GM21526 (cell line): ENCODE measurements around the gene DCAF16.
"Not testable (repeated sequence)": the region's sequence is repeated elsewhere in the genome, so short reads cannot be mapped to it uniquely, and the experiment has no call there.

Source experiments
- ATAC-seq: cut with Tn5 transposase; IDR thresholded peaks from one replicate; pipeline ENCODE4 v1.9.1; 2021; ENCODE audit warnings: moderate library complexity; ENCODE audit not compliant: unreplicated experiment, low FRiP score

DCAF16 gene

GRCh38 chr4:17810260-17811077 lies at the start of gene DCAF16, which contains the start of gene NCAPG:
Gene DCAF16 (minus strand): TSS chr4:17810757. CDS start chr4:17804141, 6,616 bp downstream.
Gene NCAPG (plus strand): TSS chr4:17810979. CDS start chr4:17811078, 99 bp downstream.
- peak; percentile 88 for ATAC-seq

DNA sequence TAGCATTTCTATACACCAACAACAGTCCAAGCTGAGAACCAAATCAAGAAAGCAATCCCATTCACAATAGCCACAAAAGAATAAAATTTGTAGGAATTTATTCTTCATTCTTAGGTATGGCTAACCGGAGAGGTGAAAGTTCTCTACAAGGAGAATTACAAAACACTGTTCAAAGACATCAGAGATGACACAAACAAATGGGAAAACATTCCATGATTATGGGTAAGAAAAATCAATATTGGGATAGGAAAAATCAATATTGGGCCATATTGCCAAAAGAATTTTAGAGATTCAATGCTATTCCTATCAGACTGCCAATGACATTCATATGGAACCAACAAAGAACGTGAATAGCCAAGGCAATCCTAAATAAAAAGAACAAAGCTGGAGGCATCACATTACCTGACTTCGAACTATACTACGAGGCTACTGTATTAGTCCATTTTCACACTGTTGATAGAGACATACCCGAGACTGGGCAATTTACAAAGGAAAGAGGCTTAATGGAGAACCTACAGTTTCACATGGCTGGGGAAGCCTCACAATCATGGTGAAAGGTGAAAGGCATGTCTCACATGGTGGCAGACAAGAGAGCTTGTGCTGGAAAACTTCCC lies 49.3 kb upstream of the DCAF16 start:
- no peak for ATAC-seq

DNA sequence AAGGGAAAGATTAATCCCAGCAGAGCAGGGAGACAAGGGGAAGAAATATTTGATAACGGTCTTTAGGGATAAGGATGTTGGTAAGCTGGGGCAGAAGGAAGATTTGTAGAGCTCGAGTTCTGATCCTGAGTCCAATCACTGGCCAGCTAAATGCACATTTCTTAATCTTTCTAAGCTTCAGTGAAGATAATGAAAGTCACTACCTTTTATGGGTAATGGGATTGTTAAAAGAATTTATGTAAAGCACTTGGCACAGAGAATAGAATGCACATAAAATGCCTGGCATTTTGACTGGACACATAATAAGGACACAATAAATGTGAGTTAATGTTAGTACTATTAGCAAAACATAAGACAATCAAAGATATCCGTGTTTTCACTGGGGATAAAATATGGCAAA lies 43.5 kb upstream of the DCAF16 start:
- no peak for ATAC-seq

DNA sequence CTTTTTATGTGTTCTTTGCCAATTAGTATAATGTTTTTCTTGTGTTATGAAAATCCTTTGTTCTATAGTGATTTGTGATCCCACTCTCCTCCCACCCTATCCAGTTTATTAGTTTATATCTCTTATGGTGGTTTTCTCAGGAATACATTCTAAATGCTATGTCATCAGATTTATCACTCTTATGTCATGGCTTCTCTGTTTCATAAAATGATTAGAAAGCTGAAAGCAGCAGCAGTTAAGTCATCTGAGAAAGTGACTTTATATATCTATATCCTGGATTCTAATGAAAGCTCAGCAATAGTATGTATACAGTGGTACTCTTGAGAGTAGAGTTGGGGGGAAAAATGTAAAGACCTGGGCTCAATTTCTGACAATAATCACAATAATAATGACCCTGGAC lies 41.4 kb upstream of the DCAF16 start:
- ATAC-seq: no peak

DNA sequence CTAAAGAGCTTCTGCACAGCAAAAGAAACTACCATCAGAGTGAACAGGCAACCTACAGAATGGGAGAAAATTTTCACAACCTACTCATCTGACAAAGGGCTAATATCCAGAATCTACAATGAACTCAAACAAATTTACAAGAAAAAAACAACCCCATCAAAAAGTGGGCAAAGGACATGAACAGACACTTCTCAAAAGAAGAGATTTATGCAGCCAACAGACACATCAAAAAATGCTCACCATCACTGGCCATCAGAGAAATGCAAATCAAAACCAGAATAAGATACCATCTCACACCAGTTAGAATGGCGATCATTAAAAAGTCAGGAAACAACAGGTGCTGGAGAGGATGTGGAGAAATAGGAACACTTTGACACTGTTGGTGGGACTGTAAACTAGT lies 39.7 kb upstream of the DCAF16 start:
- ATAC-seq: not testable (repeated sequence)

DNA sequence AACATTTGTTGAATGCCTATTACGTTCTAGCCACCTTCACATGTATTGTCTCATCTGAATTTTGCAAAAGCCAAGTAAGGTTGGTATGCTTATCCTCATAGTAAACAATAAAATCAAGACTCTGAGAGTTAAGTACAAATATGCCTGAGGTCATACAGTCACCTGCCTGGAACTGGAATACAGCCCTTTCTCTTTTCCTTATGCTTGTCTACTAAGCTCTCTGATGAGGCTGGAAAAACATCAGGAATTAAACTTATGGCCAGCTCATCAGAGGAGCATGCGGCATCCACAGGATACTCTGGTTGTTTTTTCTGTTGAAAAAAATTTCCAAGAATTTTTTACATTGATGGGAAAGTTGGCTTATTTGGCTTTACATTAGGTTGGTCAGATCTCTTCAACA lies 35.7 kb upstream of the DCAF16 start:
- ATAC-seq: no peak

GRCh38 chr4:17823871-17824669 lies 13.5 kb upstream of the DCAF16 start:
- no peak for ATAC-seq

DNA sequence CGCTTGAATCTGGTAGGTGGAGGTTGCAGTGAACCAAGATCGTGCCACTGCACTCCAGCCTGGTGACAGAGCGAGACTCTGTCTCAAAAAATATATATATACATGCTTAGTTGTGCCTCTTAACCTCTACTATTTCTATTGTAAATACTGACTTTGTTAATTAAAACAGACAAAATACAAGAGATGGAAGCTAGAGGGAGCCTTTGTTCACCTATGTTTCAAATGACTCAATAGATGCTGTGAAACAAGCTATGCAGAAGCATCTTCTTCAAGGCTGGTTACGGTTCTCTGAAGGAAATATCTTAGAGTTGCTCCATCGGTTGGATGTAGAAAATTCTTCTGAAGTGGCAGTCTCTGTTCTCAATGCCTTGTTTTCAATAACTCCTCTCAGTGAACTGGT lies 6.5 kb upstream of the DCAF16 start:
- ATAC-seq: peak; percentile 79

DNA sequence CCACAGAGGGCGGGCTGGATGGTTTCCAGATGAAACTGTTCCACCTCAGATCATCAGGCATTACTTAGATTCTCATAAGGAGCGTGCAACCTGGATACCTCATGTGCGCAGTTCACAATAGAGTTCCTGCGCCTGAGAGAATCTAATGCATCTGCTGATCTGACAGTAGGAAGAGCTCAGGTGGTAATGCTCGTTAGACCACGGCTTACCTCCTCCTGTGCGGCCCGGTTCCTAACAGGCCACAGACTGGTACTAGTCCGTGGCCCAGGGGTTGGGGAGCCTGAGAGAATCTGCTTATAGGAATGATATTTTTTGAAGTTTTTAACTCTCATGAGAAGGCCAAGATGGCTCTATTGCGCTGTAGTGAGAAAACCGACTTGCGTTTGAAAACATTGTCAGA lies 5.6 kb upstream of the DCAF16 start:
- no peak for ATAC-seq

- no peak for ATAC-seq
These were observed 3.6 kb upstream of the DCAF16 start for GRCh38 chr4:17814140-17814539.

DNA sequence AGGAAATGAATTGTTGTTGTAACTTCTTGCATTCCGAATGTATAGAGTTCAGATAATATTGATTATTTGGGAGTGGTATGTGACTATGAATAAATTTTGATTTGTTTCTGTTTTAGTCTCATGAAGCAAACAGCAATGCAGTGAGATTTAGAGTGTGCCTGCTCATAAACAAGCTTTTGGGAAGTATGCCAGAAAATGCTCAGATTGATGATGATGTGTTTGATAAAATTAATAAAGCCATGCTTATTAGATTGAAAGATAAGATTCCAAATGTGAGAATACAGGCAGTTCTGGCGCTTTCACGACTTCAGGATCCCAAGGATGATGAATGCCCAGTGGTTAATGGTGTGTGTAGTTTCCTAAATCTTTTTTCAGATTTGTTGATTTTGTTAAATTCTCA lies 2.2 kb upstream of the DCAF16 start:
- no peak for ATAC-seq

- no peak for ATAC-seq
These were observed 1.6 kb upstream of the DCAF16 start for GRCh38 chr4:17812125-17812524.

DNA sequence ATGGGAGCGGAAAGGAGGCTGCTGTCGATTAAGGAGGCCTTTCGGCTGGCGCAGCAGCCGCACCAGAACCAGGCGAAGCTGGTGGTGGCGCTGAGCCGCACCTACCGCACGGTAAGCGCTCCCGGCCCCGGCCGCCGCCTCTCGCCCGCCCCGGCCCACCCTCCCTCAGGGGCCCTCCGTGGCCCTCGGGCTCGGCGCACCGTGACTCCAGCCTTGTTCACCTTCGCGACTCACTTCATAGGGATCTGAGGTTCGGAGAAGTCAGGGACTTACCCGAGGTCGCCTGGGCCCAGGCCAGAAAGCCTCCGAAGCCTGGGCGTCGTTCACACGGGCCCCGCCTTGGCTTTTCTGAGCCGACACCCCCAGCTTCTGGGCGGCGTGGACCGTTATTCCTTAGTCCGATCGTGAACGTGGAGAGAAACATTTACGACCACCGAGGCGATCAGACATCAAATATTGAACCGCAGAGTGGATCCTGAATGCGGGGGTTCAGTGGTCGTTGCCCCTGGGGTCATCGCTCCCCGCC lies 584 bp upstream of the DCAF16 start:
- ATAC-seq: peak; percentile 23

DNA sequence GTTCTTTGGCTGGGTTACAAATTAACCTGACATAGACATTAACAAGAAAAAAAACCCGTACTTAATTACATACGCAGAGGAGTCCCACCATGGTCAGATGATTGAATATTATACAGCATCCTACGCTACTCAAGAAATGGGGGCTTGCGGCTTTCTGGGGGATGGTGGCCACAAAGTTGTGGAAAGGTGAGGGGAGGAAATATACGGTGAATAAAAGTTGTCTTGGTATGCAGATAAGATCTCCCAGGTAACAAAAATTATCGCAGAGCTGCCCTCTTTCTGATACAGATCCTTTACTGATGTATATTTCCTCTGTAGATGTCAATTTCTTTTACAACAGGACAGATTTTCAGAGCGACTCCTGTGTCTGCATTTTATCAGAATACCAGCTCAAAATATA lies 890 bp downstream of the DCAF16 start:
- ATAC-seq: no peak

DNA sequence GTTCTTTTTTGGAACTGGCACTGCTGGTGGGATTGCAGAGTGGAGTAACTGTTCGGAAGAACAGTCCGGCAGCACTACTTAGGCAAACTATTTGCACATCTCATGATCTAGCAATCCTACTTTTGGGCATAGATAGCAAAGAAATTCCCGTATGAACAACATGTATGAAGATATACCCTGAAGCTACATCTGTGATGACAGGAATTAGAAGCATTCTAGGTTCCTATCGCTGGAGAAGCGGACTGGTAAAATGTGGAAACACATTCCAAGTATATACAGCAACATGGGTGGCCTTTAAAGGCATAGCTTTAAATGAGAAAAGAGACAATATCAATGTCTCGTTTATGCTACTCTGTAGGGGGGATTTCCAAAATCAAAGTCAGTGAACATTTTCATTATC lies 3.1 kb downstream of the DCAF16 start:
- ATAC-seq: no peak

DNA sequence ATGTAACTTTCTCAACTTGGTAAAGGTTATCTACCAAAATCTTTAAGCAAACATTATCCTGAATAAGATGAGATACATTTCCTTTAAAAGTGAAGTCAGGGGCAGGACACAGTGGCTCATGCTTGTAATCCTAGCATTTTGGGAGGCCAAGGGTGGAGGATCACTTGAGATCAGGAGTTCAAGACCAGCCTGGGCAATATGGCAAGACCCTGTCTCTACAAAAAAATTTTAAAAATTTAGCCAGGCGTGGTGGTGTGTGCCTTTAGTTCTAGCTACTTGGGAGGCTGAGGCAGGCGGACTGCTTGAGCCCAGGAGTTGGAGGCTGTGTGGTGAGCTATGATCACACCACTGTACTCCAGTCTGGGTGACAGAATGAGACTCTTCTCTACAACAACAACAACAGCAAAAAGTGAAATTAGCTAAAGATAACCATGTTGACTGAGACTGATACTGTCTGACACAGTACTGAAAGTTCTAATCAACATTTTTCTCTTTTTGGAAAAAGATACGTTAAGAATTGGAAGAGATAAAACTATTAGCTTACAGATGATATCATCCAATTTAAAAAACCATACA lies 4.9 kb downstream of the DCAF16 start:
- ATAC-seq: no peak

GRCh38 chr4:17797808-17798207 lies 12.7 kb downstream of the DCAF16 start:
- no peak for ATAC-seq

GRCh38 chr4:17794730-17795129 lies 15.8 kb downstream of the DCAF16 start:
- ATAC-seq: no peak

GRCh38 chr4:17788956-17789355 lies 21.6 kb downstream of the DCAF16 start:
- ATAC-seq: no peak

- ATAC-seq: no peak
These were observed 23.2 kb downstream of the DCAF16 start for GRCh38 chr4:17787315-17787714.

DNA sequence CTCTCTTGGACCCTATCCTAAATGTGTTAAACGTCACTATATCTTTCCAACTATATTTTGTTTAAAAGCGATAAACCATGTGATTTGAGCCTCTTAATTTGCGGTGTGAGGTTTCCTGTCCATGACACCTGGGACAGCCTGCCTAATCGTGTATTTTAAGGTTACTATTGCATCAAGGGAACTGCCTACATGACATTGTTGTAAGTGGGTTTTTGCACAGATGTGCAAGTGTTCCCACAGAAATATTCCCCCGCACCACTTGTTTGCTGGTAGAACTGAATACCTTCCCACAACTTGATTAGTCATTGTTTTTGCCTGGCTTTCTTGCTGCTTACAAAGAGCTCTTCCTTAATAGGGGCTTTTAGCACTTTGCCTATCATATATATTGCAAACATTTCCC lies 24.0 kb downstream of the DCAF16 start:
- ATAC-seq: no peak
